Measurements from ENCODE around the gene NDUFA8.

NDUFA8 gene

DNA sequence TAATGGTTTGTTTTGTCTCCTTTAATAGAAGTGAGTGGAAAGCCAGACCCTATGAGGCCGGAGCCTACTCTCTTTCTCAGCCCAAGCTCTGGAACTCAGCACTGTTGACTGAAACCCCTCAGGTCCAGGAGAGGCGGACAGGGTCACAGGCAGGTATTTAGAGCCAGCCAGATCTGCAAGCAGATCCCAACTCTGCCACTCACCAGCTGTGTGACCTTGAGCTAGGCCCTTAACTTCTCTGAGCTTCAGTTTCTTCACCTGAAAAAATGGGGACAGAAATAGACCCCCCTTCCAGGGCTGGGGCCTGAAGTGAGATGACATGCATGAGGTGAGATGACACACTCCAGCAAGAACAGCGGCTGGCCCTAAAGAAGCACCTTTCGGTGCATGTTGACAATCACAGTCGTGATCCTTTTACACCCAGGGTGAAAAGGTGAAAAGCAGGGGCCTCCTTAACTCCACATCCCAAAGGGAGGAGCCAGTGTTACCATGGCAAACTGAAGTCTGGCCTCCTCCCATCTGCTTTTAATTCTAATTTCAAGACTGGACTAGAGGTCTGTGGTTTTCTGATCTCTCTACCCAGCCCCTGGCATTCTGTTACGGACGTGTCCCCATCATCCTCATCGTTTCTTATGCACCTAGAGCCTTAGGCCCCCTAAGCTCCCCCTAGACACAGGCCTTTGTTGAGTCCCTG lies 27.3 kb upstream of the NDUFA8 start:
- no peak for DNase-seq (ENCODE audit: low spot score)
- TF ChIP-seq, protein P1, sequence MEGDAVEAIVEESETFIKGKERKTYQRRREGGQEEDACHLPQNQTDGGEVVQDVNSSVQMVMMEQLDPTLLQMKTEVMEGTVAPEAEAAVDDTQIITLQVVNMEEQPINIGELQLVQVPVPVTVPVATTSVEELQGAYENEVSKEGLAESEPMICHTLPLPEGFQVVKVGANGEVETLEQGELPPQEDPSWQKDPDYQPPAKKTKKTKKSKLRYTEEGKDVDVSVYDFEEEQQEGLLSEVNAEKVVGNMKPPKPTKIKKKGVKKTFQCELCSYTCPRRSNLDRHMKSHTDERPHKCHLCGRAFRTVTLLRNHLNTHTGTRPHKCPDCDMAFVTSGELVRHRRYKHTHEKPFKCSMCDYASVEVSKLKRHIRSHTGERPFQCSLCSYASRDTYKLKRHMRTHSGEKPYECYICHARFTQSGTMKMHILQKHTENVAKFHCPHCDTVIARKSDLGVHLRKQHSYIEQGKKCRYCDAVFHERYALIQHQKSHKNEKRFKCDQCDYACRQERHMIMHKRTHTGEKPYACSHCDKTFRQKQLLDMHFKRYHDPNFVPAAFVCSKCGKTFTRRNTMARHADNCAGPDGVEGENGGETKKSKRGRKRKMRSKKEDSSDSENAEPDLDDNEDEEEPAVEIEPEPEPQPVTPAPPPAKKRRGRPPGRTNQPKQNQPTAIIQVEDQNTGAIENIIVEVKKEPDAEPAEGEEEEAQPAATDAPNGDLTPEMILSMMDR (IDR thresholded peaks at IDR 0.05; ENCODE audit: extremely low read depth, insufficient read depth, missing control alignments) = no peak
- in situ Hi-C loops (cut with MboI; ENCODE audit: low pct_unique_long_range_greater_than_20kb, low sequenced_read_pairs, unreplicated experiment) = no loop called here

DNA sequence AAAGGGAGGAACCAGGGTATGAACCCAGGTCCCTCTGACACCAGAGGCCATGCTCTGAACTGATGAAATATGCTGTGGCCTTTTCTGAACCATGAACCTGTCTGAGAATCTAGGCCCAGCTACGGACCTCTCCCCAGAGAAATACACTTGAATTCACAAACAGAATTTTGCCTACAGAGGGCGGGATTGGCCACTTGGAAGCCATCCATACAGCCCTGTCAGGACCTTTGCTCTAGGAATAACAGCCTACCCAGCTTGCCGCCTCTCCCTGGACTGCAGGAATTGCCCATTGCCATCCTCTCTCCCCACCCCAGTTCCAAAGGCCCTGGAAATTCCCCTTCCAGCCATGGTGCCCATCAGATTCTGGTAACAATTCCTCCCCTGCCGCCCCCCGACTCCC lies 26.7 kb upstream of the NDUFA8 start:
- in situ Hi-C loops (cut with MboI; ENCODE audit: low pct_unique_long_range_greater_than_20kb, low sequenced_read_pairs, unreplicated experiment) = no loop called here
- TF ChIP-seq, protein P1 (IDR thresholded peaks at IDR 0.05; ENCODE audit: extremely low read depth, insufficient read depth, missing control alignments) = no peak
- no peak for DNase-seq (ENCODE audit: low spot score)

DNA sequence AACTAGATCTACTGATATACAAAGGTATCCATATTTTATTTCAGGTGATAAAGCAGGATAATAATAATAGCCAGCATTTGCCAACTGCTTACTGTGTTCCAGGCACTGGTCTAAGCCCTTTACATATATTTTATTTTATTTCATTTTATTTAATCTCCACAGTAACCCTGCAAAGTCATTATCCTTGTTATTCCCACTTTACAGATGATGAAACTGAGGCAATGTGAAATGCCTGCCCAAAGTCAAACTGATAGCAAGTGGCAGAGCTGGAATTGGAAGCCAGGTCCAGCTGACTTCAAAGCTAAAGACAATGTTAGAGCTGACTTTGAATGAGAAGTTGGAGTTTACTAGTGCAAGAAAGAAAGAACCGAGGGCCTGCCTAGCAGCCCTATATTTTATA lies 25.0 kb upstream of the NDUFA8 start:
- DNase-seq (ENCODE audit: low spot score) = no peak
- TF ChIP-seq, protein P1 (IDR thresholded peaks at IDR 0.05; ENCODE audit: extremely low read depth, insufficient read depth, missing control alignments) = no peak
- in situ Hi-C loops (cut with MboI; ENCODE audit: low pct_unique_long_range_greater_than_20kb, low sequenced_read_pairs, unreplicated experiment) = no loop called here

DNA sequence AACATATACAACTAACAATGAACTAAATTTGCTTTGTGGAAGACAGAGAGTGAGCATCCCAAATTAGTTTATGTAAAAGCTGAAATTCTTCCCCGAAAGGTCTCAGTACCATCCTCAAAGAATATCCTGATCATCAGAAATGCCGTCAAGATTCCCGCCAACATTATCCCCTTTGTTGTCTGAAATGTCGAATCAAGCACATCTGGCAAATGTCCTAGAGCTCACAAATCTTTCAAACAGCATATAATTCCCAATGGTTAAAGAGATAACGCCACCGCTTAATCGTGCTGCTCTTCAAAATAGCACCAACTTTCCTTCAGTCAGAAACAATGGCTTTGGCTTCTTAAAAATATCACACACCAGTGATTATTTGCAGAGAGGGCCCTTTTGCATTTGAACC lies 23.9 kb upstream of the NDUFA8 start:
- no peak for DNase-seq (ENCODE audit: low spot score)
- TF ChIP-seq, protein P1 (IDR thresholded peaks at IDR 0.05; ENCODE audit: extremely low read depth, insufficient read depth, missing control alignments) = no peak
- in situ Hi-C loops (cut with MboI; ENCODE audit: low pct_unique_long_range_greater_than_20kb, low sequenced_read_pairs, unreplicated experiment) = no loop called here

DNA sequence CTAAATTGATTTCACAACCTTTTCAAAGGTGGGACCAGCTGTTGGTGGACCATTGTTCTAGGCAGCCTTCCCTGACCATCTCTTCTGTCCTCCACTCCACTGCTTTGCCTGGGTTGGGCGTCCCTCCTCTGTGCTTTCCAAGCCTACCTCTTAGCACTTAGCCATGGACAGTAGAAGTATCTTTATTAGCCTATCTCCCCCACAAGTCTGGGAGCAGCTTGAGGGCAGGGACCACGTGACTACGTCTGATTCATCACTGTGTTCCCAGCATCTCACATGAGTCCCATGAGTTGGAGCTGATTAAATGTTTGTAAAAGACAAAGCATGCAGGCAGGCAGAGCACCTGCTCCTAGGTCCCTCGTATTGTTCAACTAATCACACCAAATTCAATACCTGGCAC lies 21.1 kb upstream of the NDUFA8 start:
- DNase-seq (ENCODE audit: low spot score) = no peak
- in situ Hi-C loops (cut with MboI; ENCODE audit: low pct_unique_long_range_greater_than_20kb, low sequenced_read_pairs, unreplicated experiment) = no loop called here
- TF ChIP-seq, protein P1 (IDR thresholded peaks at IDR 0.05; ENCODE audit: extremely low read depth, insufficient read depth, missing control alignments) = no peak

DNA sequence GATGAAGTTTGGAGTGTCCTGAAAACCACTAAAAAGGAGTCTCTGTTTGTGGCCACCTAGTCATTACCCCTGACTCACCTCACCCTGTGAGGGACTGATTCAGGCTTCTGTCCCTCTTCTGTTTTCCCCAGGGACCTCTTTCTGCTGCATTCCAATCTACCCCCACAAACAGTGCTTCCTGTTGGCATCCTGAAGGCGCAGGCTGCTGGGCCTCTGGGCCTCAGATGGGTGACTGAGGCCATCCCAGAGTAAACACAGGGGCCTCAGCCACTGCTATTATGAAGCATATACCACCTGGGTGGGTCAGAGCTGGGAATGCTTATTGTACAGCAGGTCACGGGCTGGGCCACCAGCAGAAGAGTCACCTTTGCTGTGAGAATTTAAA lies 20.1 kb upstream of the NDUFA8 start:
- TF ChIP-seq, protein P1 (IDR thresholded peaks at IDR 0.05; ENCODE audit: extremely low read depth, insufficient read depth, missing control alignments) = no peak

More for the DNA sequence above, 20.1 kb upstream of the NDUFA8 start:
- in situ Hi-C loops (cut with MboI; ENCODE audit: low pct_unique_long_range_greater_than_20kb, low sequenced_read_pairs, unreplicated experiment) = no loop called here
- no peak for DNase-seq (ENCODE audit: low spot score)

Data from GM13977 (cell line).